Adipocyte (in vitro differentiated cells): Measurements from ENCODE around the gene SNCA.

ENCODE experiments used
- DNase-seq: peaks from one replicate; pipeline ENCODE4 v3.0.0-alpha.2; 2015; ENCODE audit warnings: low read depth
- H3K27me3 ChIP-seq: replicated peaks from 2 replicates; pipeline ENCODE4 v1.7.0; 2013; ENCODE audit warnings: mild to moderate bottlenecking, low read length, moderate library complexity; ENCODE audit not compliant: control insufficient read depth, insufficient read depth
- H3K36me3 ChIP-seq: 2 replicates; pipeline ENCODE4 v1.7.0; 2013; ENCODE audit warnings: low read length, mild to moderate bottlenecking, moderate library complexity; ENCODE audit not compliant: control insufficient read depth, insufficient read depth, severe bottlenecking
- H3K4me1 ChIP-seq: 2 replicates; pipeline ENCODE4 v1.7.0; 2013; ENCODE audit warnings: mild to moderate bottlenecking, low read length, moderate library complexity; ENCODE audit not compliant: control insufficient read depth, insufficient read depth
- H3K4me3 ChIP-seq: 2 replicates; pipeline ENCODE4 v1.7.0; 2013; ENCODE audit warnings: mild to moderate bottlenecking, low read length, moderate library complexity
- H3K9ac ChIP-seq: 2 replicates; pipeline ENCODE4 v1.7.0; 2013; ENCODE audit warnings: mild to moderate bottlenecking, low read length, moderate library complexity
- H3K9me3 ChIP-seq: 2 replicates; pipeline ENCODE4 v1.7.0; 2013; ENCODE audit warnings: mild to moderate bottlenecking, low read length, moderate library complexity; ENCODE audit not compliant: control insufficient read depth

The SNCA gene

GRCh38 chr4:89813197-89813596 lies 23.8 kb downstream of the SNCA start:
- Histone ChIP-seq H3K9ac (no peak overlapping the region), H3K4me3 (no peak overlapping the region), H3K4me1 (no peaks in the 10 kb centered on the region), H3K36me3 (no peaks in the 10 kb centered on the region), H3K9me3 (no peaks in the 10 kb centered on the region), H3K27me3 (no peaks in the 10 kb centered on the region)
- DNase-seq = no peak

GRCh38 chr4:89807441-89808140 lies 29.4 kb downstream of the SNCA start:
- no peak overlapping the region for H3K9ac ChIP-seq

GRCh38 chr4:89805297-89805696 lies 31.7 kb downstream of the SNCA start:
- H3K4me1 ChIP-seq = no peaks in the 10 kb centered on the region
- no peak overlapping the region for H3K4me3 ChIP-seq
- DNase-seq = no peak
- H3K9ac ChIP-seq = no peak overlapping the region
- no peaks in the 10 kb centered on the region for H3K9me3 ChIP-seq
- H3K27me3 ChIP-seq = no peaks in the 10 kb centered on the region
- H3K36me3 ChIP-seq = no peaks in the 10 kb centered on the region

More at GRCh38 chr4:89807441-89808140, 29.4 kb downstream of the SNCA start:
- Histone ChIP-seq H3K9me3 (no peaks in the 10 kb centered on the region), H3K4me3 (no peak overlapping the region), H3K4me1 (no peaks in the 10 kb centered on the region), H3K36me3 (no peaks in the 10 kb centered on the region), H3K27me3 (no peaks in the 10 kb centered on the region)
- no peak for DNase-seq

GRCh38 chr4:89803915-89804314 lies 33.0 kb downstream of the SNCA start:
- no peak for DNase-seq
- Histone ChIP-seq H3K4me1 (no peaks in the 10 kb centered on the region), H3K27me3 (no peaks in the 10 kb centered on the region), H3K9me3 (no peaks in the 10 kb centered on the region), H3K36me3 (no peaks in the 10 kb centered on the region), H3K4me3 (no peak overlapping the region), H3K9ac (no peak overlapping the region)

- no peaks in the 10 kb centered on the region for H3K9me3 ChIP-seq
- no peaks in the 10 kb centered on the region for H3K4me1 ChIP-seq
- H3K36me3 ChIP-seq = no peaks in the 10 kb centered on the region
- H3K4me3 ChIP-seq = no peak overlapping the region
- H3K9ac ChIP-seq = no peak overlapping the region
- H3K27me3 ChIP-seq = no peaks in the 10 kb centered on the region
- no peak for DNase-seq
Observed at GRCh38 chr4:89803036-89803435, 33.9 kb downstream of the SNCA start.

GRCh38 chr4:89800527-89801103 lies 36.3 kb downstream of the SNCA start:
- DNase-seq = peak; percentile 21
- Histone ChIP-seq H3K36me3 (no peaks in the 10 kb centered on the region), H3K9me3 (no peaks in the 10 kb centered on the region), H3K9ac (no peak overlapping the region), H3K4me3 (no peak overlapping the region), H3K27me3 (no peaks in the 10 kb centered on the region), H3K4me1 (no peaks in the 10 kb centered on the region)

- Histone ChIP-seq H3K4me1 (no peaks in the 10 kb centered on the region), H3K9ac (no peak overlapping the region), H3K36me3 (no peaks in the 10 kb centered on the region), H3K4me3 (no peak overlapping the region), H3K27me3 (no peaks in the 10 kb centered on the region), H3K9me3 (no peaks in the 10 kb centered on the region)
- DNase-seq = peak; percentile 24
Observed at GRCh38 chr4:89800012-89800516, 36.9 kb downstream of the SNCA start.

- Histone ChIP-seq H3K4me1 (no peaks in the 10 kb centered on the region), H3K9me3 (no peaks in the 10 kb centered on the region), H3K27me3 (no peaks in the 10 kb centered on the region), H3K9ac (no peak overlapping the region), H3K4me3 (no peak overlapping the region), H3K36me3 (no peaks in the 10 kb centered on the region)
- no peak for DNase-seq
Observed at GRCh38 chr4:89799071-89799470, 37.9 kb downstream of the SNCA start.

GRCh38 chr4:89797117-89797516 lies 39.8 kb downstream of the SNCA start:
- H3K27me3 ChIP-seq = no peaks in the 10 kb centered on the region
- no peaks in the 10 kb centered on the region for H3K9me3 ChIP-seq
- no peak overlapping the region for H3K9ac ChIP-seq
- no peak for DNase-seq
- no peak overlapping the region for H3K4me3 ChIP-seq
- no peaks in the 10 kb centered on the region for H3K4me1 ChIP-seq
- H3K36me3 ChIP-seq = no peaks in the 10 kb centered on the region

- Histone ChIP-seq H3K27me3 (no peaks in the 10 kb centered on the region), H3K4me1 (no peaks in the 10 kb centered on the region), H3K4me3 (no peak overlapping the region), H3K9ac (no peak overlapping the region), H3K9me3 (no peaks in the 10 kb centered on the region), H3K36me3 (no peaks in the 10 kb centered on the region)
- peak; percentile 54 for DNase-seq
Observed at GRCh38 chr4:89788206-89789072, 48.5 kb downstream of the SNCA start.

- no peak overlapping the region for H3K9ac ChIP-seq
- peak; percentile 57 for DNase-seq
- no peak overlapping the region for H3K4me3 ChIP-seq
- H3K9me3 ChIP-seq = no peaks in the 10 kb centered on the region
- no peaks in the 10 kb centered on the region for H3K4me1 ChIP-seq
- H3K27me3 ChIP-seq = no peaks in the 10 kb centered on the region
- H3K36me3 ChIP-seq = no peaks in the 10 kb centered on the region
Observed at GRCh38 chr4:89784686-89785231, 52.2 kb downstream of the SNCA start.
